ENCODE results near the gene RET. TPM values are rescaled to one million over a fixed set of nuclear protein-coding genes. Genes with fewer than 3 reads are reported as not detected.

Gene RET
- total RNA-seq, 2 donors from 2014 or later: 1.2 to 3.5 TPM

DNA sequence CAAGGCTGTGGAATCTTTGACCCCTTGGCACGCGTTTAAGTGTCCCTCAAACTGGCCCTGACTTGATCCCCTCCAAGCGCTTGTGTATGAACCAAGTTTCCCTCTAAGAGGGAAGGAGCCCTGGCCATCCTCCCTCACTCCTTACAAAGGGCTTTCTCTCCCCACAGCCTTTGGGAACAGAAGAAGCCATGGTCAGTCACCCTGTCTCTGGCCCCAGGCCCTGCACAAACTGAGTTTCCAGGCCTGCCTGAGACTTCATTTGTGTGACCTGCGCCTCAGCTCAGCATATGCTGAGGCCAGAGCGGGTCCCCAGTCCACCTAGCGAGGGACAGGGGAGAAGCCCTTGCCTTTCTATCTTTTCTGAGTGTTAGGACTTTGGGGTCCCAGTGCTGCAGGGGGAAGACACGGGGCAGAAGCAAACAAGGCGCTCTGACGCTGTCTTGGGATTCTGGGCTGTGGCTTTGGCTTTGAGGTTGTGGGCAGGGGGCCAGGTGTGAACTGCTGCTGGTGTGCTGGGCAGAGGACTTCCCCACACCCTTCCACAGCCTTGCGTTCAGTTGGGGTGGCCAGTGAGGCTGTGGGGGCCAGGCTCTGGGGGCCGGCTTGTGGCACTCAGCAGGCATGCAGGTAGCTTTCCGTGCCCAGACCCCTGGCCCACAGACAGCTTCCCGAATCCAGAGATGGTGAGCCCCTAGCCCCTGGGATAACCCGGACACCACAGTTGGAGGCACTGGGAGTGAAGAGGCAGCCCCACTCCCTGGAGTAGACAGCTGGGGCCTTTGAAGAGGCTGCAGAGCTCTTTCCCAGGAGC lies 1.5 kb downstream of the RET start:
- H3K4me3 Mint-ChIP-seq: peak overlapping the region; percentile 54
- 78 to 81% methylated on average over 5 to 14 of the region's 14 CpGs for WGBS, 2 experiments (ENCODE audit: insufficient coverage in 1 of 2, insufficient read length in 1 of 2)
- H3K27ac ChIP-seq (ENCODE audit: low read depth, low read length): no peak overlapping the region
- TF ChIP-seq, protein P1, sequence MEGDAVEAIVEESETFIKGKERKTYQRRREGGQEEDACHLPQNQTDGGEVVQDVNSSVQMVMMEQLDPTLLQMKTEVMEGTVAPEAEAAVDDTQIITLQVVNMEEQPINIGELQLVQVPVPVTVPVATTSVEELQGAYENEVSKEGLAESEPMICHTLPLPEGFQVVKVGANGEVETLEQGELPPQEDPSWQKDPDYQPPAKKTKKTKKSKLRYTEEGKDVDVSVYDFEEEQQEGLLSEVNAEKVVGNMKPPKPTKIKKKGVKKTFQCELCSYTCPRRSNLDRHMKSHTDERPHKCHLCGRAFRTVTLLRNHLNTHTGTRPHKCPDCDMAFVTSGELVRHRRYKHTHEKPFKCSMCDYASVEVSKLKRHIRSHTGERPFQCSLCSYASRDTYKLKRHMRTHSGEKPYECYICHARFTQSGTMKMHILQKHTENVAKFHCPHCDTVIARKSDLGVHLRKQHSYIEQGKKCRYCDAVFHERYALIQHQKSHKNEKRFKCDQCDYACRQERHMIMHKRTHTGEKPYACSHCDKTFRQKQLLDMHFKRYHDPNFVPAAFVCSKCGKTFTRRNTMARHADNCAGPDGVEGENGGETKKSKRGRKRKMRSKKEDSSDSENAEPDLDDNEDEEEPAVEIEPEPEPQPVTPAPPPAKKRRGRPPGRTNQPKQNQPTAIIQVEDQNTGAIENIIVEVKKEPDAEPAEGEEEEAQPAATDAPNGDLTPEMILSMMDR (conservative IDR thresholded peaks at IDR 0.05): no peak
- H3K36me3 ChIP-seq (ENCODE audit: control insufficient read depth, insufficient read depth, low read length): no peaks in the 10 kb centered on the region
- DNase-seq: no peak
- H3K9me3 Mint-ChIP-seq: no peaks in the 10 kb centered on the region
- peaks cover 44% of the 10 kb centered on the region for H3K27me3 ChIP-seq (ENCODE audit: control insufficient read depth, insufficient read depth, low read length, poor library complexity, severe bottlenecking)
- H3K9ac ChIP-seq (ENCODE audit: extremely low read depth, low read length, poor library complexity, severe bottlenecking): no peak overlapping the region
- no peak overlapping the region for H3K4me3 ChIP-seq (ENCODE audit: low read length)
- H3K27ac Mint-ChIP-seq: no peak overlapping the region
- peaks cover 49% of the 10 kb centered on the region for H3K27me3 Mint-ChIP-seq (ENCODE audit: insufficient read depth)
- no peaks in the 10 kb centered on the region for H3K9me3 ChIP-seq (ENCODE audit: control insufficient read depth, low read length)
- H3K4me1 Mint-ChIP-seq: no peaks in the 10 kb centered on the region
- H3K36me3 Mint-ChIP-seq (ENCODE audit: low read depth): no peaks in the 10 kb centered on the region
- no peaks in the 10 kb centered on the region for H3K4me1 ChIP-seq (ENCODE audit: control insufficient read depth, insufficient read depth, low read length)

GRCh38 chr10:43078986-43079273 lies 2.1 kb downstream of the RET start:
- H3K9me3 Mint-ChIP-seq: no peaks in the 10 kb centered on the region
- no peaks in the 10 kb centered on the region for H3K9me3 ChIP-seq (ENCODE audit: control insufficient read depth, low read length)
- TF ChIP-seq, protein P1 (conservative IDR thresholded peaks at IDR 0.05): peak; percentile 89
- H3K4me3 ChIP-seq (ENCODE audit: low read length): no peak overlapping the region
- peak; percentile 90 for DNase-seq
- no peak overlapping the region for H3K9ac ChIP-seq (ENCODE audit: extremely low read depth, low read length, poor library complexity, severe bottlenecking)
- peaks cover 39% of the 10 kb centered on the region for H3K27me3 ChIP-seq (ENCODE audit: control insufficient read depth, insufficient read depth, low read length, poor library complexity, severe bottlenecking)
- H3K27me3 Mint-ChIP-seq (ENCODE audit: insufficient read depth): peaks cover 47% of the 10 kb centered on the region
- 45 to 47% methylated on average over 6 to 10 of the region's 10 CpGs for WGBS, 2 experiments (ENCODE audit: insufficient coverage in 1 of 2, insufficient read length in 1 of 2)
- H3K27ac ChIP-seq (ENCODE audit: low read depth, low read length): no peak overlapping the region
- H3K36me3 ChIP-seq (ENCODE audit: control insufficient read depth, insufficient read depth, low read length): no peaks in the 10 kb centered on the region
- no peak overlapping the region for H3K27ac Mint-ChIP-seq
- H3K4me3 Mint-ChIP-seq: no peak overlapping the region
- no peaks in the 10 kb centered on the region for H3K36me3 Mint-ChIP-seq (ENCODE audit: low read depth)
- H3K4me1 Mint-ChIP-seq: no peaks in the 10 kb centered on the region
- H3K4me1 ChIP-seq (ENCODE audit: control insufficient read depth, insufficient read depth, low read length): no peaks in the 10 kb centered on the region

DNA sequence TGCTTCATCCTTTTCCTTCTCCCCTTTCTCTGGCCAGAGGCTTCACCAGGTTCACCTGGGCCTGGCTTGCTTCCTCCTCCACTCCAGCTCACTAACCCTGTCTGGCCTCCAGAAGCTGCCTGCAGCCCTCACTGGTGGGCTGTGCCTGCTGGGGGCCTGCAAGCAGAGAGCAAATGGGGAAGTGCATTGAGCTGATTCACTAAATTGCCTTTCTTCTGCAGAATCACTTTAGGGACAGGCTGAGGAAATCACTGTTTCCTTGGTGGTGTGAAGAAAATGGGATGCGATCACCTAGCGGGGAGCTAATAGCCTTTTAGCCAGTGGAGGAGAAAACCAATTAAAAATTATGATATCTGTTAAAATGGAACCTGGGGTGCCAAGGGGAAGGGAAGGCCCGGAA lies 3.0 kb downstream of the RET start:
- no peaks in the 10 kb centered on the region for H3K36me3 ChIP-seq (ENCODE audit: control insufficient read depth, insufficient read depth, low read length)
- no peak overlapping the region for H3K4me3 Mint-ChIP-seq
- no peaks in the 10 kb centered on the region for H3K4me1 Mint-ChIP-seq
- TF ChIP-seq, protein P1 (conservative IDR thresholded peaks at IDR 0.05): no peak
- no peak for DNase-seq
- no peak overlapping the region for H3K27ac Mint-ChIP-seq
- H3K4me1 ChIP-seq (ENCODE audit: control insufficient read depth, insufficient read depth, low read length): no peaks in the 10 kb centered on the region
- WGBS, 2 experiments (ENCODE audit: insufficient coverage in 1 of 2, insufficient read length in 1 of 2): 65 to 77% methylated on average over 2 to 3 of the region's 3 CpGs
- H3K4me3 ChIP-seq (ENCODE audit: low read length): no peak overlapping the region
- H3K27me3 ChIP-seq (ENCODE audit: control insufficient read depth, insufficient read depth, low read length, poor library complexity, severe bottlenecking): peaks cover 37% of the 10 kb centered on the region
- H3K36me3 Mint-ChIP-seq (ENCODE audit: low read depth): no peaks in the 10 kb centered on the region
- H3K27ac ChIP-seq (ENCODE audit: low read depth, low read length): no peak overlapping the region
- H3K27me3 Mint-ChIP-seq (ENCODE audit: insufficient read depth): peaks cover 40% of the 10 kb centered on the region
- no peak overlapping the region for H3K9ac ChIP-seq (ENCODE audit: extremely low read depth, low read length, poor library complexity, severe bottlenecking)
- H3K9me3 Mint-ChIP-seq: no peaks in the 10 kb centered on the region
- no peaks in the 10 kb centered on the region for H3K9me3 ChIP-seq (ENCODE audit: control insufficient read depth, low read length)
